Stimulated activated naive CD8-positive, alpha-beta T cell treated with anti-CD3 and anti-CD28 coated beads, Interleukin-15, Interleukin-2, amounts not matched to agents 100 ng/mL and 50 ng/mL, for 24 hours (primary cell): ENCODE measurements around the gene SHROOM3.

Experiments used
- H3K27ac Mint-ChIP-seq: one replicate; pipeline ENCODE4 v1.8.0; 2021; ENCODE audit warnings: mild to moderate bottlenecking, mixed read lengths
- H3K27me3 Mint-ChIP-seq: one replicate; pipeline ENCODE4 v1.8.0; 2021; ENCODE audit warnings: mixed read lengths
- H3K36me3 Mint-ChIP-seq: one replicate; pipeline ENCODE4 v1.8.0; 2021; ENCODE audit warnings: low read depth, mixed read lengths
- H3K4me1 Mint-ChIP-seq: one replicate; pipeline ENCODE4 v1.8.0; 2021; ENCODE audit warnings: low read depth, mixed read lengths
- H3K4me3 Mint-ChIP-seq: one replicate; pipeline ENCODE4 v1.8.0; 2021; ENCODE audit warnings: mild to moderate bottlenecking, mixed read lengths
- H3K9me3 Mint-ChIP-seq: one replicate; pipeline ENCODE4 v1.8.0; 2021; ENCODE audit warnings: mixed read lengths

SHROOM3 gene

DNA sequence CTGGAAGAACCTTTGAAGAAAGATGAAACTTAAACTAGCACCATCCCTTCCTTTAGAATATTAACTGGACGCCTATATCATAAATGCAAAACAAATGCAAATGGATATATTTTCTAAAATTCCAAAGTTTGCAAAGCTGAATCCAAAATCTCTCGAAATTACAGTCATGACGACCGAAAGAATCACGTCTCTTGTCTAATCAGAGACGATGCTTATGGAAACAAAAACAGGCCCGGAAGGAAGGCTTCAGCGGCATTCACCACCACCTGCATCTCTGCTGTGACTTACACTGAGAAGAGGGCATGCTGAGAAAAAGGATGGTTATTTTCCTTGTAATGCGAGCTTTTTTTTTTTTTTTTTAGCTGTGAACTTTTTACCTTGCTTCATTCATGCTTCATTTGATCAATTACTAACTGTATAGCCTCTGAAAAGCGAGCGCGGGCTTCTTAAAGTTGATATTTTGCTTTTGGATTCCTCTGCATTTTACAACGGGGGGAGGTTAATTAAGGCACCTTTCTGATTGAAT, 253.7 kb downstream of the SHROOM3 start:
- Mint-ChIP-seq H3K27ac (no peak overlapping the region), H3K4me3 (peak overlapping the region; percentile 57), H3K4me1 (peaks cover 22% of the 10 kb centered on the region), H3K27me3 (peaks cover 79% of the 10 kb centered on the region), H3K9me3 (no peaks in the 10 kb centered on the region), H3K36me3 (no peaks in the 10 kb centered on the region)

DNA sequence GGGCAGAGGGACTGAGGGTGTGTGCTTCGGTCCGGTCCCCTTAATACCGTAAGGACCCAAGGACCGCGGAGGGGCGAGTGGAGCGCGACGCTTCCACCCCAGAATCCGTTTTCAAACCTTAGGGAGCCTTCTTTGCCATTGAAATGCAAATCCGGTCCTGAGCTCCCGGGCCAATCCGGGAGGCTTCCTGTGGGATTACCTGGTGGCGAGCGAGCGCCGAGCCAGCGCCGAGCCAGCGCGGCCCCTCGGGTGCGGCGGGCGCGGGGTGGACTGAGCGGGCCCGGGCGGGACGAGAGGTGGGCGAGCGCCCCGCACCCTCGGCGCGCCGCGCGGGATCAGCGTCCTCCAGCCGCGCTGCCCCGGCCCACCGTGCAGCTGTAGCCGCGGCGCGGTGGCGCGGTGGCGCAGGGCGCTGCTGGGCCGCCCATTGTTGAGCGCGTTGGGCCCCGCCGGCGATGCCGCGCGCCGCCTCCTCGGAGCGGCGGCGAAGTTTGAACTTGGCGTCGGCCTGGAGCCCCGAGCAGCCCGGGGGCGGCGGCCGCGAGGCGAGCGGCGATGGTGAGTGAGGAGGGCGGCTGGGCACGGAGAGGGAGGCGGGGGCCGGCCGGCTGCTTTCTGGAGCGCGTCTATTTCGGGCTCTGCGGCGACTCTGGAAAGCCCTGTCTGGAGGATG, 254.3 kb downstream of the SHROOM3 start:
- H3K4me1 Mint-ChIP-seq: peaks cover 22% of the 10 kb centered on the region
- no peaks in the 10 kb centered on the region for H3K9me3 Mint-ChIP-seq
- H3K27ac Mint-ChIP-seq: no peak overlapping the region
- H3K4me3 Mint-ChIP-seq: peak overlapping the region; percentile 79
- H3K27me3 Mint-ChIP-seq: peaks cover 75% of the 10 kb centered on the region
- no peaks in the 10 kb centered on the region for H3K36me3 Mint-ChIP-seq

DNA sequence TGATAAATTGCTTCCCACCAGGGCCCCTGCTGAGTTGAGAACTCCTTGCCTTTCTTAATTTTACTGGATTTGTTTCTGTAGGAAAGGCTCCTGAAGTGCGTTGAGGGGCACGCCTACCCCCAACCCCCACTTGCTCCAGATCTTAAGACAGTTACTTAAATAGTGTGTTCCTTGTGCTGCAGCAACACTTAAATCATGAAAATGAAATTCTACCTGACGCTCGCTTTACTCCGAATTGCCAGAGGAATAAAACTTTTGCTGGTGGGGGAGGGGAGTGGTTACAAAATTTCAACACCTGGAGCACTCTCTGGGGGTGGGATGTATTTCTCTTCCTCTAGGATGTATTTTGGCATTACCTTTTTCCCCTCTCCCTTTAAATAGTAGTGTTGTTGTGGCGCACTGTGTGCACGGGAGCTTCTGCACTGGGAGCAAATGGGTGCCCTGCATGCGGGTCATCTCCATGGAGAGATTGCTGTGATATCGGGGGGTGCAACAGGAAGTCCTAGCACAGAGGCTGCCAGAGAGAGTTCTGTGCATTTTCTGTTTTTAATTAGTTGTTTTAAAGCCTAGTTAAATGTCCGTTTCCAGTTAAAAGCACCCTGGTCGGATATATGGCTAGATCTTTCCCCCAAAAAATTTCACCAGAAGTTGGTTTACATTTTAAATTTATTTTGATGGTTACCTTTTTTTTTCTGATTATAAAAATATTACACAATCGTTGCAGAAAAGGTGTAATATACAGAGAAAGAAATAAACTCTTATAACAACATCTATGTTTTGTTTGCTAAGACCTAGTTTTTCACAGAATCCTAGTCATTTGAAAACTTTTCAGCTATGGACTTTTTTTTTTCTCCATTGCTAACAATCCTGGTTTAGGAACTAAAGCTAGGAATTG, 255.2 kb downstream of the SHROOM3 start:
- Mint-ChIP-seq H3K4me1 (peaks cover 22% of the 10 kb centered on the region), H3K27ac (no peak overlapping the region), H3K9me3 (no peaks in the 10 kb centered on the region), H3K4me3 (peak overlapping the region; percentile 79), H3K36me3 (no peaks in the 10 kb centered on the region), H3K27me3 (peaks cover 72% of the 10 kb centered on the region)

DNA sequence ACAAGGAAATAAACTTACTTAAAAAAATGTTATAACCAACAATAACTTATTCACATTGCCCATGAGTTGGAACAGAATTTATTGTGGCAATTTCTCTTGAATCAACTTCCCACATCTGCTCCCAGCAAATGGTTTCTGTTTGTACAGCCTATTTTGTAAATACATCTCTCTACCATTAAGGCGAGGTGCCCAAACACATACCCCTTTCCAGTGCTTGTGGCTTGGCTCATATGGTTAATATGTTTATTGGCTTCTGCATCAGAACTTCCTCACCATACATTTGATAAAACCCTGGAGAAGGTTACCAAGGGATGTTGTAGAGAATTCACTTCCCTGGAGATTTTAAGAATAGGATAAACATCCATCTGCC, 255.9 kb downstream of the SHROOM3 start:
- Mint-ChIP-seq H3K27me3 (peaks cover 77% of the 10 kb centered on the region), H3K4me3 (no peak overlapping the region), H3K9me3 (no peaks in the 10 kb centered on the region), H3K4me1 (peaks cover 22% of the 10 kb centered on the region), H3K36me3 (no peaks in the 10 kb centered on the region), H3K27ac (no peak overlapping the region)

DNA sequence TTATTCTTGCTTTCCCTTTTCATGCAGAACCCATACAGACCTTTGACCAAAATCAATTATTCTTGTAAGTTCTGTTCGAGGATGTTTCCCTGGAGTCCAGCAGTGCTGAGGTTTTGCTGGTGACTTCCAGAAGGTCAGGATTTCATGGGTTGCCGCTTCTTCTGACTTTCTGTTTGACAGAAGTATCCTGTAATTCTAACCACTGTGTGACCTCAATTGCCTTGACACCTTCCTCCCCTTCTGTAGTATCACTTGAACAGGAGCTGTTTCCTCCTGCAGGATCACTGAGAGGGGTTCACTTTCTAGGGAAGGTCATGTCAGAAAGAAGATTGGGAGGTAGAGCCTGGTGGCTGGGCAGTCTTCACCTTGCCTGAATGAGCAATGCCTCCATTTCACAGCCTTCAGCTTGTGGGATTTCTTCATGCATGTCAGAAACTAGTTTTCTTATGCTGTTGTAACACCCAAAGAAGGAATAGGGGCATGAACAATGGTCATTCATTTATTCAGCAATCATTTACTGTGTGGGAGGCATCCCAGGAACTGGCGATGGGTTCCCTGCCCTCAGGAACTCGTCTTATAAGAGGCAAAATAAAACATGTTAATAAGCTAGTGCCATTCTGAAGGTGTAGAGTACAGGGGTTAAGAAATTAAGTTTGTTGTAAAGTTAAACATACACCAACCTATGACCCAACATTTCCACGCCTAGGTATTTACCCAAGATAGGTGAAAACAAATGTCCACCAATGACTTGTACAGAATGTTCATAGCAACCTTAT, 257.0 kb downstream of the SHROOM3 start:
- Mint-ChIP-seq H3K4me3 (no peak overlapping the region), H3K36me3 (no peaks in the 10 kb centered on the region), H3K4me1 (peaks cover 22% of the 10 kb centered on the region), H3K27me3 (peaks cover 77% of the 10 kb centered on the region), H3K9me3 (no peaks in the 10 kb centered on the region), H3K27ac (no peak overlapping the region)

DNA sequence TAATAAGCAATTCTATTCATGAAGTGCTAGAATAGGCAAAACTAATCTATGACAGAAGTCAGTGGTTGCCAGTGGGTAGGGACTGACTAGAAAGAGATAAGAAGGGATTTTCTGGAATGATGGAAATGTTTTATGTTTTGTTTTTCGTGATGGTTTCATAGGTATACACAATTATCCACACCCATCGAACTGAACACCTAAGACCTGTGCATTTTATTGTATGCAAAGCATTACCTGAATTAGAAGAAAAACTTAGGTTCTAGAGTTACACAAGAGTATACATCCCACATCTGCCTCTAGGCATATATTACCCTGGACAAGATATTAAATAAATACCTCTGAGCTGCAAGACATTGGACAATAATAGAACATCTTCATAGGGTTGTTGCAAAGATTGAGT, 257.7 kb downstream of the SHROOM3 start:
- Mint-ChIP-seq H3K27ac (no peak overlapping the region), H3K36me3 (no peaks in the 10 kb centered on the region), H3K9me3 (no peaks in the 10 kb centered on the region), H3K4me1 (peaks cover 27% of the 10 kb centered on the region), H3K4me3 (no peak overlapping the region), H3K27me3 (peaks cover 70% of the 10 kb centered on the region)

DNA sequence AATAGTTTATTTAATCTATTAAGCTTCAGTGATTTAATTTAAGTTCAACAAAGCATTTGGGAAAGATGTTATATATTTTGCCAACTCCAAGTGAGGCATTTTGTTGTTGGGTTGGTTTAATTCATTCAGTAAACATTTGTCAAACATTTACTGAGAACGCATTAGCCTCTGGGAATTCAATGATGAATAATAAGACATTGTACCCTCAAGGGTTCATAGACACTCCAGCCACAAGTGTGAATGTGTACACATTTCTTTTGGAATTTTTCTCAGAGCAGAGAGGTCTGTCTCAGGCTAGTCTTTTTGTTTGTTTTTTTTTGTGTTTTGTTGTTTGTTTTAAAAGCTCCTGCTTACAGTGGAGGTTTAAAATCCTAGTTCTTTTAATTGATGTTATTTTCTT, 259.0 kb downstream of the SHROOM3 start:
- no peak overlapping the region for H3K4me3 Mint-ChIP-seq
- H3K4me1 Mint-ChIP-seq: peaks cover 21% of the 10 kb centered on the region
- H3K27me3 Mint-ChIP-seq: peaks cover 57% of the 10 kb centered on the region
- H3K9me3 Mint-ChIP-seq: no peaks in the 10 kb centered on the region
- H3K27ac Mint-ChIP-seq: no peak overlapping the region
- no peaks in the 10 kb centered on the region for H3K36me3 Mint-ChIP-seq

DNA sequence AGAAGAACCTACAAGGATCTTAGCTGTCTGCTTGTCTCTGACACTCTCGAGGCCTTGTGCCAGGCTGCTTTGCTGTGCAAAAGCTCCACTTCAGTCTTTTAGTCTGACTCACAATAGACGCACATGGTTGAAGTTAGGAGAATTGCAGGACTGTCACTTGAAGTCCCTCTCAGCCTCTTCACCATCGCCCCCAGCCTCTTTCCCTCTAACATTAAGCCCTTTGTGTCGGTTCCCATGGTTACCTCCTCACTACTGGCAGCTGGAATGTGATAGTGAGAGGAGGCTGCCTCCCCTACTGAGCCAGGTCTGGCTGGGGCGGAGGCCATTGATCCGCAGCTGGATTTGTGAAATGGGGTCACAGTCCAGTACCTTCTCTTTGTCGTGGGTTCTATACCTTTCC, 261.1 kb downstream of the SHROOM3 start:
- H3K4me1 Mint-ChIP-seq: peaks cover 10% of the 10 kb centered on the region
- H3K36me3 Mint-ChIP-seq: no peaks in the 10 kb centered on the region
- H3K27ac Mint-ChIP-seq: no peak overlapping the region
- no peak overlapping the region for H3K4me3 Mint-ChIP-seq
- peaks cover 42% of the 10 kb centered on the region for H3K27me3 Mint-ChIP-seq
- H3K9me3 Mint-ChIP-seq: no peaks in the 10 kb centered on the region

DNA sequence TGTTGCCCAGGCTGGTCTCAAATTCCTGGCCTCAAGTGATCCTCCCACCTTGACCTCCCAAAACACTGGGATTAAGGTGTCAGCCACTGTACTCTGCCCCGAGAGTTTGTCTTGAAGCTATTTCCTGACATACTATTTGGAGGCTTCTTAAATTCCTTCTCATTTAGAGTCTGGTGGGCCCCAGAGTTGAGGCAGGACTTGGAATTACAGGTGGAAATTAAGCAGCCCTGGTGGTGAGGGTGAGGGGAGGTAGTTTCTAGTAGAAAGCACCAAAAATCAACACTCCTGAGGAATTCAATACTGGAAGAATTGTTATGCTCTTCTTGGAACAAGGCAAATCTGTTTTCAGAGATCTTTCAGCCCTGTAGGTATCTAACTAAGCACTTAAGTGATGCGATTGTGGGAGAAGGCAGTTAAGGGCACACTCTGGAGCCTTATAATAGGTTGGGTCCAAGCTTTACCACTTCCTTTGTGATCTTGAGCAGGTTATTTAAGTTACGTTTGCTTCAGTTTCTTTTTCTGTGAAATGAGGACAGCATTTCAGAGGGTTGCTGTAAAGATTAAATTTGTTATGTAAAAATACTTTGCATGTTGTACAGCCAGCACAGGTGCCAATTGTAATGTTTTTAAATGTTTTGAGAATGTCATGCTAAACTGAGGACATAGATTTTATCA, 262.2 kb downstream of the SHROOM3 start:
- Mint-ChIP-seq H3K27me3 (peaks cover 30% of the 10 kb centered on the region), H3K4me3 (no peak overlapping the region), H3K4me1 (peaks cover 6% of the 10 kb centered on the region), H3K27ac (no peak overlapping the region), H3K36me3 (no peaks in the 10 kb centered on the region), H3K9me3 (no peaks in the 10 kb centered on the region)

DNA sequence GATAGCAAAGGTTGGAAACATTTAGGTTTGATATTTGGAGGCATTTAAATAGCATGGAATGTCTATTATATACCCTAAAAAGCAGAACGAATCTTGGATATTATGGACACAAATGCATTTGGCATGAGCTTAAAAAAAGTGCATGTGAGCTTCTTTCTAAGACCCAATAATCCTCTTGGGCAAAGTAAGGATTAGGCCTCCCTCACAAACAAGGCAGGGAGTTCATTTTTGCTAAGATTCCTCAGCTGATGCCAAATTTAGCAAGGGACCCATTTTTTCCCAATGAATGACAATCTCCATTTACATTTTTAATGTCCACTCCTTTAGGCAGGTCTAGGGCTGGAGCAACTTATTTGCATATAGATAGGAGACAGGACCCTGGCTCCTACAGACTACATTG, 263.1 kb downstream of the SHROOM3 start:
- H3K27ac Mint-ChIP-seq: no peak overlapping the region
- H3K4me1 Mint-ChIP-seq: peaks cover 6% of the 10 kb centered on the region
- peaks cover 27% of the 10 kb centered on the region for H3K27me3 Mint-ChIP-seq
- no peaks in the 10 kb centered on the region for H3K36me3 Mint-ChIP-seq
- H3K4me3 Mint-ChIP-seq: no peak overlapping the region
- H3K9me3 Mint-ChIP-seq: no peaks in the 10 kb centered on the region

DNA sequence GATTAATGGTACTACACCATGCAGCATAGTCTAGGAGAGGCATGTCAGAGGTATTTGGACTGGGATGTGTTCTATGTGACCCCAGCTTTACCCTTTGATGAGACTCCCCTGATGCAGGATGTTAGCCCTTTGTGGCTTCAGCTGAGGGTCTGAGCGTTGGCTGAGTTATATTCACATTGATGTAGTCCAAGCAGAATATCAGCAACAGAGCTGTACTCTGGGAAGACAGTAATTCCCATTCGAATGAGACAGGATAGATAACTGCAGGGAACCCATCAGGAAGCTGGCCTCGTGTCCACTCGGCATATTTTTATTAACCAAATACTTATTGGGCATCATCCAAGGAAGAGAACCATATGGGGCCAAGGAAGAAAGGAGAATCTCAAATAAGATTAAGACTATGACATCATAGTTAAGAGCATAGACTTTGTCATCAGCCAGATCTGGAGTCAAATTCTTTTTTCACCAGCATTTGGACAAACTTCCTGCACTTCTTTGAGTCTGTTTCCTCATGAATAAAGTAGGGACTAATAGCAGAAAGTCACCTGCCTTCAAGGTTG, 264.8 kb downstream of the SHROOM3 start:
- no peaks in the 10 kb centered on the region for H3K9me3 Mint-ChIP-seq
- H3K27ac Mint-ChIP-seq: no peak overlapping the region
- H3K27me3 Mint-ChIP-seq: peaks cover 28% of the 10 kb centered on the region
- peaks cover 6% of the 10 kb centered on the region for H3K4me1 Mint-ChIP-seq
- H3K4me3 Mint-ChIP-seq: no peak overlapping the region
- no peaks in the 10 kb centered on the region for H3K36me3 Mint-ChIP-seq

DNA sequence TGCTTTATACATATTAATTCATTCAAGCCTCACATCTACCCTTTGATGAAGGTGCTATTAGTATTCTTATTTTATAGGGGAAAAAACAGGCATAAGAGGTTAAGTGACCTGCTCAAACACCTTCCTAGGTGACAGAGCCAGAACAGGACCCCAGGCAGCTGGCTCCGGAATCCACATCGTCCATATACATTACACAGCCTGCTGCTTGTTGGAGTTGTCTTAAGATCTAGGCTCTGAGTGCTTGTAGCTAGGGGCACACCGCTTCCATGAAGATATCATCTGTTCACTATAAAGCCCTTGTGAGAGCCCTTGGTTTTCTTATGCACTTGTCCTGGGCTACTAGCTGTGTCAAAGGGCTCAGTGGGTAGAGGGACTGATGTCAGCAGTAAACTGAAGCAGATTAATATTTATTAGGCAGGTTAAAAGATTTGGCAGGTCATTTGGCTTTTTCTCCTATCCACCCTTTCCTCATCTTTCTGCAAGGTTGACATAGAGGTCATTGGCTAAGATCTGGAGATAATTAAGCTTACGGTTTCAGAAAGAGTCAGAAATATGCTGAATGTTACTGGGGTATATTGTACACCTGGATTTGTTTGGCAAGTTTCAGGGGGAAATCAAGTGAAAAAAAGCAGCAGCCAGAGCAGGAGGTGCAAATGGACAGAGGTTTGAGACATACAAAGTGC, 267.6 kb downstream of the SHROOM3 start:
- Mint-ChIP-seq H3K4me3 (no peak overlapping the region), H3K36me3 (no peaks in the 10 kb centered on the region), H3K9me3 (no peaks in the 10 kb centered on the region), H3K27me3 (peaks cover 18% of the 10 kb centered on the region), H3K27ac (no peak overlapping the region), H3K4me1 (peaks cover 2% of the 10 kb centered on the region)

DNA sequence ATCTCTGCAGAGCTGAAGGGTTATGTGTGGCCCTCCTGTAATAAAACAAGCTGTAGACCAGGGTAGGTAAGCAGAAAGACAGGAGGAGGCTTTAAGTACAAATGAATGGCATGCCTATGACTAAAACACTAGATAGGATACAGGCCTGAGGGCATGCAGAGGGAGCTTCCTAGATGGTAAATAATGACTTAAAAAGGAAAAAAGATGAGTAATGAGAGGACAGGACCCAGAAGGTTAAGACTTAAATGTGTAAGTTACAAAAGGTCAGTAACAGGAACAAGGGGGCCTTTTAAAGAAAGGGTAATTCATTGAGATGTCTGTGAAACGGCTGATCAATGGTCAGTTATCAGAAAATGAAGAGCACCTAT, 268.1 kb downstream of the SHROOM3 start:
- H3K4me1 Mint-ChIP-seq: no peaks in the 10 kb centered on the region
- peaks cover 18% of the 10 kb centered on the region for H3K27me3 Mint-ChIP-seq
- H3K36me3 Mint-ChIP-seq: no peaks in the 10 kb centered on the region
- no peaks in the 10 kb centered on the region for H3K9me3 Mint-ChIP-seq
- no peak overlapping the region for H3K27ac Mint-ChIP-seq
- H3K4me3 Mint-ChIP-seq: no peak overlapping the region

DNA sequence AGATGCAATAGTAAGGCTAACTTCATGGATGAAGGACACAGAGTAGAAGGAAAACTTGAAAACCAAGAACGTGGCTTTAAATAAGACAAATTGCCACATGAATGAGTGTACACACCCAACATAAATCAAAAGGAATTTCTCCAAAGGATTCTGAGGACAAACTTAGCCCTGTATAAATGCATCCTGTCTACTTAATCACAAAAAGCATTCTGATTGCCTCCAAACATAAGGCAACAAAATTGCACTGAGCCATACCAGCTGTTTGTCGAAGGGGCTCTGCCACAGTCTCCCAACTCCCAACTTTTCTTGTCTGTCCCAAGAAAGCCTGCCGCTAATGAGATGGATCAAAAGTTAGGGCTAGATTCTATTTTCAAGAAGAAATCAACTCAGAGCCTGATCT, 268.6 kb downstream of the SHROOM3 start:
- Mint-ChIP-seq H3K27me3 (peaks cover 18% of the 10 kb centered on the region), H3K4me1 (no peaks in the 10 kb centered on the region), H3K4me3 (no peak overlapping the region), H3K9me3 (no peaks in the 10 kb centered on the region), H3K27ac (no peak overlapping the region), H3K36me3 (no peaks in the 10 kb centered on the region)
